Measurements from ENCODE around the gene HOXD10.
A peak's percentile ranks its signal among the peaks of the same experiment; 100 is the strongest.

The HOXD10 gene

DNA sequence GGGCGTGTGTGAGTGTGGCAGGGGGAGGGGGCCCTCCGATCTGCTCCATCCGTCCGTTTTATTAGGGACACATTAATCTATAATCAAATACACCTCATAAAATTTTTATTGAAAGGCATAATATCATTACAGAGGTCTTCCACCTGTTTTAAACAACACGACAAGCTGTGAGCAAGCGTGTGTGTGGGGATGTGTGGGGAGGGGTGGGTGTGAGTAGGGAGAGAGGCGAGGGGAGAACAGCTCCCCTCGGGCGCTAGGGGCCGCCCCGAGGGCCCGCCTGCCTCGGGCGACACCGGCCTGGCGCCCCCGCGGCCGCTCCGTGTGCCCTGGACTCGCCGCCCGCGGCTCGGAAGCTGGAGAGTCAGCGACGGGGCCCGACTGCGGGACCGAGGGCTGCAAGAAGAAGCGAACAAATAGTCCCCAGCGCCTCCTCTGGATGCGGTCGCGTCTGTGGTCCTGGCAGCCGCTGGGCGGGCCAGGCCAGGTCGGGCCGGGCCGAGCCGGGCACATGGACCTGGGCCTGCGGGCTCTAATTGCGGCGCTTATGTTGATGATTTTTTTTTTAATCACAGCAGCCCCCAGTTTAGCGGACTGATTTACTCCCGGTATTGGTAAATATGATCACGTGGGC lies 5.6 kb downstream of the HOXD10 start:
- DNase-seq (ENCODE audit: low read depth in 4 of 4, low spot score in 1 of 4): no peak

DNA sequence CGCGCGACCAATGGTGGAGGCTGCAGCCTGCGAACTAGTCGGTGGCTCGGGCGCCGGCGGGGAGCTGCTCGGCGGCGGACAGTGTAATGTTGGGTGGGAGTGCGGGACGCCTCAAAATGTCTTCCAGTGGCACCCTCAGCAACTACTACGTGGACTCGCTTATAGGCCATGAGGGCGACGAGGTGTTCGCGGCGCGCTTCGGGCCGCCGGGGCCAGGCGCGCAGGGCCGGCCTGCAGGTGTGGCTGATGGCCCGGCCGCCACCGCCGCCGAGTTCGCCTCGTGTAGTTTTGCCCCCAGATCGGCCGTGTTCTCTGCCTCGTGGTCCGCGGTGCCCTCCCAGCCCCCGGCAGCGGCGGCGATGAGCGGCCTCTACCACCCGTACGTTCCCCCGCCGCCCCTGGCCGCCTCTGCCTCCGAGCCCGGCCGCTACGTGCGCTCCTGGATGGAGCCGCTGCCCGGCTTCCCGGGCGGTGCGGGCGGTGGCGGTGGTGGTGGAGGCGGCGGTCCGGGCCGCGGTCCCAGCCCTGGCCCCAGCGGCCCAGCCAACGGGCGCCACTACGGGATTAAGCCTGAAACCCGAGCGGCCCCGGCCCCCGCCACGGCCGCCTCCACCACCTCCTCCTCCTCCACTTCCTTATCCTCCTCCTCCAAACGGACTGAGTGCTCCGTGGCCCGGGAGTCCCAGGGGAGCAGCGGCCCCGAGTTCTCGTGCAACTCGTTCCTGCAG lies 6.3 kb downstream of the HOXD10 start, which contains the start of gene HOXD9:
Gene HOXD9, plus strand, starts transcription at position 37 of the 728 bp plus-strand sequence. Its CDS starts 50 bp downstream, at position 87.
- DNase-seq (ENCODE audit: low read depth in 4 of 4, low spot score in 1 of 4): no peak

DNA sequence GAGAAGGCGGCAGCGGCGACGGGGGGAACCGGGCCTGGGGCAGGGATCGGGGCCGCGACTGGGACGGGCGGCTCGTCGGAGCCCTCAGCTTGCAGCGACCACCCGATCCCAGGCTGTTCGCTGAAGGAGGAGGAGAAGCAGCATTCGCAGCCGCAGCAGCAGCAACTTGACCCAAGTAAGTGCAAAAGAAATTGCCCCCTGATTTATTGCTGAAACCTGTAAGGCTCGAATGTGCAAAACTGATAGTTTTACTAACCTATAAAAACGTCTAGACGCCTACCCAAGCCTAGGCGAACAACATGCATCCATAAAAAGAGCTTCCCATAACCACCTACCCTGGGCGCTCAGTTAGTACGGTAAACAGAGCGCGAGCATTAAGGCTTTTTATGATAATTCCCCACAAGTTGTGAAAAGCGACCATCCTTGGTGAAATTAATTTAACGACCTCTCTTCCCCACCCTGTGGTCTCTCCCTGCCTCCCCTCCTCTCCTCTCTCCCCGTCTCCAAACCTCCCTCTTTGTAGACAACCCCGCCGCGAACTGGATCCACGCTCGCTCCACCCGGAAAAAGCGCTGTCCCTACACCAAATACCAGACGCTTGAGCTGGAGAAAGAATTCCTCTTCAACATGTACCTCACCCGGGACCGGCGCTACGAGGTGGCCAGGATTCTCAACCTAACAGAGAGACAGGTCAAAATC lies 7.0 kb downstream of the HOXD10 start:
- DNase-seq (ENCODE audit: low read depth in 4 of 4, low spot score in 1 of 4): no peak

DNA sequence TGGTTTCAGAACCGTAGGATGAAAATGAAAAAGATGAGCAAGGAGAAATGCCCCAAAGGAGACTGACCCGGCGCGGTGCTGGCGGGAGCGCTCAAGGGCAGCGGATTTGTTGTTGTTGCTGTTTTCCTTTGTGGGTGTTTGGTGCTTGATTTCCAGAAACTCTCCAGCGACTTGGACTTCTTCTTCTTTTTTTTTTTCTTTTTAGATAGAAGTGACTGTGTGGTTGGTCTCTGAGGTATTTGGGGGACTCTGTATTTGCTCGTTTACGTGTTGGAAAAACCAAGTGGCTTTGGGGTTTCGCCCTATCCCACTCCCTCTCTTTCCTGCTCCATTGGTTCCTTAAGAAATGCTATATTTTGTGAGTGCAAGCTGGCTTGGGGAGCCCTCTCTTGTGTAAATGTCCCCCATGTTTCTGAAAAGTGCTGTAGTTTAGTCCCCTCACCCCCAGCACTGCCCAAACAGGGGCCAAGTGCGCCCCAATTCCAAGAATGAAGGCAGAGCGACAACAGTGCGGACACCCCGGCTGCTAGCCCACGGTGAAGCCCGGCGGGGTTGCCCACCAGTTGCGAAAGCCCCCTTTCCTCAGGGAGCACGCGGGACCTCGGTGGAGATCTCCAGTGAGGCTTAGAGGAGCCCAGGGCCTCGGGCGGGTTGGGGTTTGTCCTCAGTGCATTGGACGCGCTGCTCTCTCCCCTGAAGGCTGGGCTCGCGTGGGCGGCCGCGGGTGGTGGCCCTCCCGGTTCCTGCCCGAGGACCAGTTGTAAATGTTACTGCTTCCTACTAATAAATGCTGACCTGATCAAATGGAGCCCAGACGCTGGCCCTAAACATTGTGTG lies 7.8 kb downstream of the HOXD10 start:
- no peak for DNase-seq (ENCODE audit: low read depth in 4 of 4, low spot score in 1 of 4)

DNA sequence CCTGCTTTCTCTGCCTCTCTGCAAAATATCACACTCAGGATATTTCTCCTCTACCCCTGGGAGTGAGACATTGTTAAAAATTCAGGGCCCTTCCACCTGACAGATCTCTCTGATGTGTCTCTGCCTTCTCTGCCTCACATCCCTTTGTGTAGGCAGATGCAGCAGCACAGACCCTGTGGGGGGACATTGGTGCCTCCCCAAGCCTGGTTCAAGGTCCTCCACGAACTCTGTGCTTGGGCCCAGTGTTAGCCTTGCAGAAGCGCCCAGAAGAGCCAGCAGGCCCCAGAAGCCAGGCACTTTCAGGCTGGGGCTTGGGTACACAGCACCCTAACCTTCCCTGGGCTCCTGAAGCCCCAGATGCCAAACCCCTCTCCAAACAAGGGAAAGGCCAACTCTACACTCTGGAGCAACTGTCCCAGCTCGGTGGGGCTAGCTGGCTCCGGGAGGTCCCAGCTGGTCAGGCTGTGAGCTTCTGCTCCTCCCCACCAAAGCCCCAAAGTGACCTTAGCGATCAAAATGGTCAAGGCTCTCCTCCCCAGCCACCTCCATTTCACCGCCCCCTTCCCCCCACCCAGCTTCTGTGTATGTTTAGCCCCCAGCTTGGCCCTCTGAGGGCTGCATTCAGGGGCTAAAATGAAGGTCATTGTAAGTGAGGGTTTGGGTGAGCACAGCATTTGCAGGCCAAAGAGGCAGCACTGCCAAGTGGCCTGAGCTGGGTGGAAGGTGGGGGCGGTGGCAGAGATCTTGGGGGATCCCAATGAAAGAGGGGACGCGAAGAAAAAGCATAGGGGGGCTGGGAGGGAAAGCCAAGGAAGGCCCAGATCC lies 8.6 kb downstream of the HOXD10 start:
- no peak for DNase-seq (ENCODE audit: low read depth in 4 of 4, low spot score in 1 of 4)

DNA sequence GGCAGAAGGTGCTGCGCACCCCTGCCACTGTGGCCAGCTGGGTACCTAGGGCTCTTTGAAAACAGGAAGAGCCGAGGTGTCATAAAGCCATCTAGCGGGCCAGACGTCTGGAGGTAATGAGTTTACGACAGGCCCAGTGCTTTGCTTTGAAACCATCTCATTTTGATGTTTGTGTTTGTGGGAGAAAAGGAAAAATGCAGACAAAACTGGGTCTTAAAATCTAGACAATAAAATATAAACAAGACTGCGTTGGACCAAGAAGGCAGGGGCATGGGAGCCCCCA lies 9.1 kb downstream of the HOXD10 start:
- no peak for DNase-seq (ENCODE audit: low read depth in 4 of 4, low spot score in 1 of 4)

DNA sequence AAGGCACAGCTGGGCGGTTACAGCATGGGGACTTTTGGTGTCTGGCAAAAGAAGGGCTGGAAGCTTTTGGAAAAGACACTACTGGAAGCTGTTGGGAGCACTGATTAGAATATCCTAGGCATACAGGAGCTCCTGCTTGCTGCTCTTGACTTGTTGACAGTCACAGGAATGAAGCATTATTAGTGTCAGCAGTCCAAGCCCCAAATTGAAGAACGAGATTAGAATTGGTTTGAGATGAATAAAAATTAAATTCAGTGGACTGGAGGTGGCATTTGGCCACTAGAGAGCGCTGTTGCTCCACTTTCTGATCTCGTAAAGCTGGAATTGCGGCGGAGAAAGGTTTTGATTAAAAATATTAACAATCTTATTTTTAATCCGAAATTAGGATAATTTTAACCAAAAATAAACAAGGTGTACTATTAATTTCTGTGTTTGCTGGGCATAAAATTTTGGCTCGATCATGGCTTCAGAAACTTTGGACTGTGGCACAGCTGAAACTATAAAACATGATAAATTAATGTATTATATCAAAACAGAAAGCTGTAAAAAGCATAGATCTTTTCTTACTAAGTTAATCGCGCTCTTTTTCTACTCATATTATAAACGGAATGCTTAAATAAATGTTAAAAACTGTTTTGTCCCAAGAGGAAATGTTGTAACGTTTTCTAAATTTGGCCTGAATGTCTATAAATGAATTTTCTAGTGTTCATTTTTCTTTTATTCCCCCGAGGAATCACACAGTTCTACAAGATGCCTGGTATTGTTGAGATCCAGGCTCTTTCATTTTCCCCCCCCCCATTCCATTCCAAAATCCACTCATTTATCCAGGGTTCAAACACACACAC lies 10.6 kb downstream of the HOXD10 start:
- peak; percentile 38 to 68 (median 62) for DNase-seq (ENCODE audit: low read depth in 4 of 4, low spot score in 1 of 4)

DNA sequence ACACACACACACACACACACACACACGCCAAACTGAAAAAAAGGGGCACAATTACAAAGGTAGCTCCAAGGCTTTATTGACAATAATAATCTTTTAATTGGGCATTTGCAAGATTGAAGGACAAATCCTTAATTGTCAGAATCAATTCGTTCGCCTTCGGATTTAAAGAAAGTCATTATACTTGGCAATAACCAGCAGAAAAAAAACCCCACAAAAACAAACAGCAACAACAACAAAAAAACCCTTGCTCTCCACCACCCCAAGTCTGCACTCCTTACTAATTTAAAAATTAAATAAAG lies 11.1 kb downstream of the HOXD10 start:
- DNase-seq (ENCODE audit: low read depth in 4 of 4, low spot score in 1 of 4): no peak

DNA sequence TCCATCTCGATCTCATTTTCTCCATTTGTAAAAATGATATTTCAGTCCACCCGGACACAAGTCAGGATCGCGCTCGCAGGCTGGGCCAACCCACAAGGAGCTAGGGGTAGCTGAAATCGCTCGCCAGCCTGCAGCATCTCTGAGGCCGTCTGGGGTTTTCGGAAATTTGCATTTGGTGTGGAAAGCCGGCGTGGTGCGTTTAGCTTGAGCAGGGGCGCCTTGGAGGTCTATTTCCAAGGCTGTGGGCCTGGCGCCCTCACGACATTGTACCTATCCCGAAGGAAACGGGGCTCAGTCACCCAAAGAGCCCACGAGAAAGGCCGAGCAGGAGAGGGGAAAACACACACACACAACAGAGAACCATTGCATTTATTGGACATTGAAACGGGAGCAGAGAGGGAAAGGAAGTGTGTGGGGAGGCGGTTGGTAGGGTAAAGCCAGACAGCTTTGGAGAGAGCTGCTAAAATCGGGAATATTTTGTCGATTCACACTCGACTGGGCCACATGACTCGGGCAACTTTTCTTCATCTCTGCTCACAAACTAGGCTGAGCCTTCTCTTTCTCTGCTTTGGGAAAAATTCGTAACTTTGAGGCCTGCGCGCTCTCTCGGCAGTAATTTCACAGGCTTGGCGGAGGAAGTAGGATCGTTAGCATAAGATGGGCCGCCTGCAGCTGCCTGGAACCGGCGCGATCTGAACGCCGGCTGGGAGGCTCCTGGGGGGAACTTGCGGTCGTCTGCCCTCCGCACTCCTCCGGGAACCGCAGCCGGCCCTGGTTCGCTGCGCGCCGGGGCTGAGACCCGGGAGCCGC lies 11.8 kb downstream of the HOXD10 start:
- DNase-seq (ENCODE audit: low read depth in 4 of 4, low spot score in 1 of 4): no peak

DNA sequence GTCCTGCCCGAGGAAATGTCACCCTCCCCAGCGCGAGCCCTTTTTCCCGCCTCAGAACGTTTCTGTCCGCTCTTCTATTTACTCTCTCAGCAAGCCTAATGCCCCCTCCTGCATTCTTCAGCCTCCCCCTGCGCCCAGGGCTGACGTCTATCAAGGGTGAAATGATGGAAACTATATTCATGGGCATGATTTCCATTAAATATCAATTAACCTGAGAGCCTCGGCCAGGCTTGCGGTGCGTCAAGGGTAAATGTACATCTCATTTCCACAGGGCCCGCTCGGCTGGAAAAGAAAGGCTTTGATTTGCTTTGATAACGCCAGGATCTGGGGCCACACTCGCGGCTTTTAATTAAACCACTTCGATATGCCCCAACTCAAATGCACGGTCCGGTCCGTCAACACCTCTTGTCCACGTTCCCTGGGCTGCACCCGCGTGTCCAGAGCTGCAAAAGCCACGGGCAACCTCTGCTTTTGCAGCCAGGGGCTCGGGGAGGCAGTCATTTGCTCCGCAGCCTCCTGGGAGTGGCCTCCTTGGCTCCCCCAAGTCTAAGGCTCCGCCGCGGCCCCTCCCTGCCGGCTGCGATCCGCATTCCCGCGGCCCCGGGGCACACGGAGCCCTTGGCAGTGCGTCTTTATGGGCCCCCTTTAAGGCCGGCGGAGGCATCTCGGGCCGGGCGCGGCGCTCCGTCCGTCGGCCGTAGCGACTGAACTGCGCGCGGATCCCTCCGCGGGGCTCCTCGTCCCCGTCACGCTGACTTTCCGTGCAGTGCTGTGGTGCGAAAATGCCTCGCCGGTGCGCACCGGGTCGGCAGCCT lies 12.6 kb downstream of the HOXD10 start, which contains the start of gene HOXD8:
Gene HOXD8, plus strand, starts transcription at position 724 of the 815 bp plus-strand sequence. CDS start 662 bp downstream, outside the sequence.
- DNase-seq (ENCODE audit: low read depth in 4 of 4, low spot score in 1 of 4): no peak

DNA sequence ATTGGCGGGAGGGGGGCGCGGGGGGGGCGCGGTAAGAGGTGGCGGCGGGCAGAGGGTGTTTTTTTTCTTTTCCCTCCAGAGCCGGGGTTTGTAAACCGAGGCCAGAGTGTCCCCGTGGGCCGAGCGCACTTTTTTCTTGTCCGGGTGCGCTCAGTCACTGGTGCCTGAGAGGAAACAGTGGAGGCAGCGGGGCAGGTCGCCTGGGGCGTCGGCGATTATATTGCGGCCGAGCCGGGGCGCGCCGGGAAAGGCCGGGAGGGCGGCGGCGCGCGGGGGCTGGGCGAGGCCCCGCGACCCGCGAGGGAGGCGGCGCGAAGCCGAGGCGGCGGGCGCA lies 13.2 kb downstream of the HOXD10 start:
- no peak for DNase-seq (ENCODE audit: low read depth in 4 of 4, low spot score in 1 of 4)

DNA sequence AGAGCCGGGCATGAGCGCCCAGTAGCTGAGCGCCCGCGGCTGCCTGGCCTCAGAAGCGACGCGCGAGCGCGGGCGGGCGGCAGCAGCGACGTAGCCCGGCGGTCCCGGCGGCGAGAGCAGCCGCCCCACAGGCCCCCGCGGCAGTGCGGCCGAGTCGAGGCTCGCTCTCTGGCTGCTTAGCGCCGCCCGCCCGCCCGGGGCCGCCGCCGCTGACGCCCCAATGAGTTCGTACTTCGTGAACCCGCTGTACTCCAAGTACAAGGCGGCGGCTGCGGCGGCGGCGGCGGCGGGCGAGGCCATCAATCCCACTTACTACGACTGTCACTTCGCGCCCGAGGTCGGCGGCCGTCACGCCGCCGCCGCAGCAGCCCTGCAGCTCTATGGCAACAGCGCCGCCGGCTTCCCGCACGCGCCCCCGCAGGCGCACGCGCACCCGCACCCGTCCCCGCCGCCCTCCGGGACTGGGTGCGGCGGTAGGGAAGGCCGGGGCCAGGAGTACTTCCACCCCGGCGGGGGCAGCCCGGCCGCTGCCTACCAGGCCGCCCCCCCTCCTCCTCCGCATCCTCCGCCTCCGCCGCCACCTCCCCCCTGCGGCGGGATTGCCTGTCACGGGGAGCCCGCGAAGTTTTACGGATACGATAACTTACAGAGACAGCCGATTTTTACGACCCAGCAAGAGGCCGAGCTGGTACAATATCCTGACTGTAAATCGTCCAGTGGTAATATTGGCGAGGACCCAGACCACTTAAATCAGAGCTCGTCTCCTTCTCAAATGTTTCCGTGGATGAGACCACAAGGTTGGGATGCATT lies 13.8 kb downstream of the HOXD10 start:
- no peak for DNase-seq (ENCODE audit: low read depth in 4 of 4, low spot score in 1 of 4)

DNA sequence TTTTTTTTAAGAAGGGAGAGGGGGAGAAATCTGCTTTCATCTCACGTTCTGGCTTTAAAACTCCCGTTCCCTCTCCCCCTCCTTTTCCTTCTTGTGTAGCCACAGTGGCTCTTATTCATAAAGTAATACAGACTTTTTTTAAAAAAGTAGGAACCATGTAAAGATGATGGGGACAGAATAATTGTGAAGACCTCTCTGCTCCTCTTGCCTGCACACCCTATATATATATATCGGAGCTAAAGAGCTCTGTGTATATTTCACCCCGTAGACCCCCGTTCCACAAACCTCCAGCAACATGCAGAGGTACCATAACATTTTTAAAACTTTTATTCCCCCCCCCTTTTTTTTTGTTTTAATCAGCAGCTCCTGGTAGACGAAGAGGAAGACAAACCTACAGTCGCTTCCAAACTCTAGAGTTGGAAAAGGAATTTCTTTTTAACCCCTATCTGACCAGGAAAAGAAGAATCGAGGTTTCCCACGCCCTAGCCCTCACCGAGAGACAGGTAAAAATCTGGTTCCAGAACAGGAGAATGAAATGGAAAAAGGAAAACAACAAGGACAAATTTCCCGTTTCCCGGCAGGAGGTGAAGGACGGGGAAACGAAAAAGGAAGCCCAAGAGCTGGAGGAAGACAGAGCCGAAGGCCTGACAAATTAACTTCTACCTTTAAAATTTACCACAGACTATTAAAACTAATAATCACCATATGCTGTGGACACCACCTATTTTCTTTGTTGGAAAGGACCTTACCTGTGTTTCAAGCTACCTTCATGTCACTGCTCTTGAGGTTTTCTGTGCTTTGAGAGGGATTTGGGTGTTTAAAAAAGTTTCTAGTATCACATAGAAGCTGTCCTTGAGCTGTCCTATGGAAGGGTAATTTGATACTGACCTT lies 14.6 kb downstream of the HOXD10 start:
- no peak for DNase-seq (ENCODE audit: low read depth in 4 of 4, low spot score in 1 of 4)

DNA sequence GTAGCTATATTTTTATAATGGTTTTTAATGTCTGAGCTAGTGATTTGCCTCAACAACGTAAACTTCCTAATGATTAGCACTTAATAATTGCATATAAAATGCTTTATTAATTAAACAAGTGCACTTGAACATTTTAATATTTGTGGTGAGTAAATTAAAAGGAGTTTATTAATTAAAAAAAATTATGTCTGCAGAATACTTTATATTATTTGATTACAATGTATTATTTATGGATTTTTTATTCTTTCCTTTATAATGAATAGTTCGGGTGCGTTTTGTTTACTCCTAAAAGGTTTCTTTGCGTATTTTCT lies 15.2 kb downstream of the HOXD10 start:
- no peak for DNase-seq (ENCODE audit: low read depth in 4 of 4, low spot score in 1 of 4)

DNA sequence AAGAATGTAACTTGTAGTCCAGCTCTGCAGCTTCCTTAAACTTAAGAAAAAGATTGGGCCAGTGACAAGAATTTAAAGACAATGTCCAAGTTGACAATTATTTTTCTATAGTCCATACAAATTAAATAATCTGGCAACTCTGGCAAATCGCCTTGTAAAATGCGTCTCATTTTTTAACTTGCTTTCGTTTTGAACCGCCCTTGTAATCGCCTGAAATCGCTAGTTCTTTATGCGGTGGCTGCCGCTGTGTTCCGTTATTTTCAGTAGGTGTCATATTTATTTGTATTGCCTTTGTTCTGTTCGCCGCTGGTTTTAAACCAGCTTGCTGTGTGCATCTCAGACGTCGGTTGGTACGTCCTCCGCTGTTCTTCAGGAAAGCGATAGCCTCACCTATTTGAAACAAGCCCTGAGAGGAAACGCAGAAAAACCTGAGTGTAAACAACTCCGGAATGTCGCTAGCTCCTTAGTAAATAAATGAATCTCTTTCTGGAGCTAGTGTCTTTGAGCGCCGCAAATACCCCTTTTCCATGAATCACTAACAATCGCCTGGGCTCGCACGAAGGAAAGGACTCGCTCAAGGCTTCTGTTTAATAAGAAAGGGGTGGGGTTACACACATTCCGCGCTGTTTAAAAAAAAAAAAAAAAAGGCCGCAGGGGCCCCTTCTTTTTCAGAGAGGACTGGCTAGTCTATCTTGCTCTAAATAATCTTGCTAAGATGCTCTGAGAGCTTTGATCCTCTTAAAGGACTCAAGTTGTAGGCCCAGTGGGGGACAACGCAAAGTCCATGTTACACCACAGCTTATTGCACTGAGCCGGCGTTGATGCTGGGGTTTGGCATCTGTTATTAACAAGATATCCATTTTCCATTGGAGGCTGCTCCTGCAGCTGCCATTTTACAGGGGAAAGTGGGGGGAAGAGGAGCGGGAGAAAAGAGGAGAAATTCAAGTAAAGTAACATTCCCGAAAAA lies 15.9 kb downstream of the HOXD10 start:
- no peak for DNase-seq (ENCODE audit: low read depth in 4 of 4, low spot score in 1 of 4)

DNA sequence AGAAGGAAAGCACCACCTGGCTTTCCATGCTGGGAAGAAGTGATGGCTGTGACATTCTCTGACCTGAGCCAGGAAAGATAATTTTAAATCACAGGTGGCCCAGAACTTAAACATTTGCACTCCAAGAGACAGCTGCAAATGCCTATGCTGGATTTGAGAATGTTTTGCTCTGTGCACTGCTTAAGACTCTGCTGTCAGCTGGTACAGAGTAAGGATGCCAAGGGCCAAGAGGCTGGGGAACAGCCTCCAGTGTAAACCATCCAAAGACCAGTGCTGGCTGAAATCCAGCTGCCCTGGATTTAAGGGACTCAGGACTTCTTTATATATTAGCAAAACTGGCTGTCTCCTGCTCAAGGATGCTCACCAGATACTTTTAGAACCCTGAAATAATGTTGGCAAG lies 16.8 kb downstream of the HOXD10 start:
- DNase-seq (ENCODE audit: low read depth in 4 of 4, low spot score in 1 of 4): no peak
